Measurements from ENCODE around the gene TTC9C.
"Not testable (repeated sequence)": the region's sequence is repeated elsewhere in the genome, so short reads cannot be mapped to it uniquely, and the experiment has no call there.

The TTC9C gene

GRCh38 chr11:62728171-62728988 lies at the start of gene TTC9C:
Gene TTC9C, plus strand, starts transcription at chr11:62728486. Its CDS starts 363 bp downstream, at chr11:62728849.
- DNase-seq, result peak; percentile 71 to 74

GRCh38 chr11:62678770-62679696 lies 49.3 kb upstream of the TTC9C start, which contains the start of gene UBXN1:
Gene UBXN1, minus strand, starts transcription at chr11:62679073. Its CDS starts 150 bp downstream, at chr11:62678923.
- peak; percentile 61 to 81 for DNase-seq

- peak; percentile 42 to 67 for DNase-seq
These were observed 47.5 kb upstream of the TTC9C start for GRCh38 chr11:62680825-62681240.

- no peak for DNase-seq
These were observed 45.8 kb upstream of the TTC9C start for GRCh38 chr11:62682518-62682917.

GRCh38 chr11:62687508-62688396 lies 40.5 kb upstream of the TTC9C start:
- no peak for DNase-seq

GRCh38 chr11:62688491-62688890 lies 39.8 kb upstream of the TTC9C start:
- no peak for DNase-seq

GRCh38 chr11:62689421-62690183 lies 38.7 kb upstream of the TTC9C start, which contains the start of gene LRRN4CL:
Gene LRRN4CL, minus strand, starts transcription at chr11:62689530. Its CDS starts 1,022 bp downstream, at chr11:62688508.
- DNase-seq, result no peak

GRCh38 chr11:62693624-62694023 lies 34.7 kb upstream of the TTC9C start:
- DNase-seq, result not testable (repeated sequence)

- DNase-seq, result peak; percentile 55 to 67
These were observed 33.7 kb upstream of the TTC9C start for GRCh38 chr11:62694455-62695167.

- no peak for DNase-seq
These were observed 26.0 kb upstream of the TTC9C start for GRCh38 chr11:62702246-62702645.

- DNase-seq, result not testable (repeated sequence)
These were observed 24.4 kb upstream of the TTC9C start for GRCh38 chr11:62703921-62704320.

GRCh38 chr11:62705413-62705812 lies 22.9 kb upstream of the TTC9C start:
- peak in 1 of 2 experiments; percentile 42 for DNase-seq

- DNase-seq, result peak; percentile 89 to 95
These were observed 22.1 kb upstream of the TTC9C start for GRCh38 chr11:62705880-62706849.

GRCh38 chr11:62706850-62707247 lies 21.4 kb upstream of the TTC9C start:
- no peak for DNase-seq

- DNase-seq, result no peak
These were observed 20.9 kb upstream of the TTC9C start, which contains the start of the genes BSCL2 and GNG3 for GRCh38 chr11:62707277-62707861. Gene BSCL2, minus strand, starts transcription at chr11:62707424. Its CDS starts 229 bp downstream, at chr11:62707195. Gene GNG3, plus strand, starts transcription at chr11:62707676. Its CDS starts 620 bp downstream, at chr11:62708296.

- no peak for DNase-seq
These were observed 19.9 kb upstream of the TTC9C start for GRCh38 chr11:62708392-62708791.

- DNase-seq, result no peak
These were observed 19.5 kb upstream of the TTC9C start for GRCh38 chr11:62708793-62709192.

- DNase-seq, result peak; percentile 93 to 97
These were observed 18.9 kb upstream of the TTC9C start for GRCh38 chr11:62709247-62710000.
